T-cell (primary cell): ENCODE data around the gene FILIP1L. TPM values are rescaled to one million over a fixed set of nuclear protein-coding genes. Genes with fewer than 3 reads are reported as not detected.

Source experiments
- ATAC-seq, 4 experiments: fragments of 200-7000 bp in 3 of 4; fragments of 150-1000 bp in 1 of 4; cut with Tn5 transposase; replicated peaks in 1 of 4; 1 replicate in 3 of 4; 2 replicates in 1 of 4; pipeline ENCODE4 v1.10.0; 2021; ENCODE audit warnings: moderate library complexity in 3 of 4, mild to moderate bottlenecking in 2 of 4, moderate number of reproducible peaks in 1 of 4
- CTCF ChIA-PET, 2 donors: fragments of 300-600 bp; sonication (Branson Sonifier 250); formaldehyde crosslinking; loops; one replicate each; lab custom pipeline; 2022; ENCODE audit warnings: antibody characterized with exemption in 2 of 2; lab: Charles Lee
- POLR2A ChIA-PET, 2 donors: fragments of 300-600 bp; sonication (Branson Sonifier 250); formaldehyde crosslinking; loops; one replicate each; lab custom pipeline; 2022; ENCODE audit warnings: antibody characterized with exemption in 2 of 2; lab: Charles Lee
- DNase-seq, 35 experiments: peaks; one replicate each; pipeline versions ENCODE4 v3.0.0 to v3.0.0-alpha.2; 2013 to 2023
- H3K27ac ChIP-seq: one replicate; pipeline ENCODE4 v1.5.1; 2013; ENCODE audit warnings: low read length
- H3K27me3 ChIP-seq, 2 experiments: replicated peaks in 1 of 2; 1 replicate in 1 of 2; 2 replicates in 1 of 2; pipeline versions ENCODE4 v1.6.1 to v1.7.0; 2013; ENCODE audit warnings: low read length in 1 of 2, mixed read lengths in 1 of 2; ENCODE audit not compliant: control insufficient read depth in 2 of 2, insufficient read depth in 2 of 2; ENCODE audit errors: extremely low read depth in 1 of 2
- H3K36me3 ChIP-seq, 2 donors: 1 replicate in 1 of 2; 2 replicates in 1 of 2; pipeline versions ENCODE4 v1.6.1 to v1.7.0; 2013; ENCODE audit warnings: low read length in 1 of 2; ENCODE audit not compliant: control insufficient read depth in 2 of 2, insufficient read depth in 1 of 2; ENCODE audit errors: extremely low read depth in 1 of 2
- H3K4me1 ChIP-seq, 2 experiments: 1 replicate in 1 of 2; 2 replicates in 1 of 2; pipeline versions ENCODE4 v1.6.1 to v1.7.0; 2013; ENCODE audit warnings: low read length in 2 of 2, mixed read lengths in 1 of 2; ENCODE audit not compliant: insufficient read depth in 2 of 2, control insufficient read depth in 1 of 2; ENCODE audit errors: extremely low read depth in 1 of 2
- H3K4me3 ChIP-seq, 2 donors: 1 replicate in 1 of 2; 2 replicates in 1 of 2; pipeline versions ENCODE4 v1.5.1 to v1.7.0; 2013; ENCODE audit warnings: mild to moderate bottlenecking in 2 of 2, low read length in 1 of 2, moderate library complexity in 1 of 2; ENCODE audit not compliant: control insufficient read depth in 1 of 2; ENCODE audit errors: extremely low read depth in 1 of 2
- H3K9me3 ChIP-seq: 2 replicates; pipeline ENCODE4 v1.7.0; 2013
- H3K27ac Mint-ChIP-seq, 2 donors: one replicate each; pipeline ENCODE4 v1.8.0; 2020 to 2021; ENCODE audit warnings: mild to moderate bottlenecking in 2 of 2, mixed read lengths in 2 of 2
- H3K27me3 Mint-ChIP-seq, 2 donors: one replicate each; pipeline ENCODE4 v1.8.0; 2021 to 2022; ENCODE audit warnings: mixed read lengths in 2 of 2
- H3K36me3 Mint-ChIP-seq: one replicate; pipeline ENCODE4 v1.8.0; 2021; ENCODE audit warnings: mixed read lengths
- H3K4me1 Mint-ChIP-seq, 3 donors: one replicate each; pipeline ENCODE4 v1.8.0; 2020 to 2022; ENCODE audit warnings: mixed read lengths in 3 of 3, mild to moderate bottlenecking in 1 of 3
- H3K4me3 Mint-ChIP-seq, 3 donors: one replicate each; pipeline ENCODE4 v1.8.0; 2020 to 2022; ENCODE audit warnings: mild to moderate bottlenecking in 3 of 3, mixed read lengths in 3 of 3, moderate library complexity in 3 of 3
- H3K9me3 Mint-ChIP-seq, 3 donors: one replicate each; pipeline ENCODE4 v1.8.0; 2020 to 2022; ENCODE audit warnings: mixed read lengths in 3 of 3
- WGBS: methylation state at CpG from one replicate; pipeline ENCODE4 v1.1.5; 2013; ENCODE audit warnings: missing lambda C conversion rate; ENCODE audit not compliant: insufficient coverage; 5-methylcytosine and 5-hydroxymethylcytosine counted together
- total RNA-seq, 35 experiments: library from RNA in 6 of 35; stranded (reverse) in 6 of 35; fragments of 120-200 nt in 1 of 35; gene quantifications; one replicate each; pipeline versions ENCODE4 v1.2.1 to v1.2.4 and lab custom pipeline; 2013 to 2026

Gene FILIP1L
- total RNA-seq, 5 donors from 2014 or later (not counting 1 experiment from before 2014, with no cell fraction given), result 0.10 to 0.38 (median 0.27) TPM; not detected in 1

DNA sequence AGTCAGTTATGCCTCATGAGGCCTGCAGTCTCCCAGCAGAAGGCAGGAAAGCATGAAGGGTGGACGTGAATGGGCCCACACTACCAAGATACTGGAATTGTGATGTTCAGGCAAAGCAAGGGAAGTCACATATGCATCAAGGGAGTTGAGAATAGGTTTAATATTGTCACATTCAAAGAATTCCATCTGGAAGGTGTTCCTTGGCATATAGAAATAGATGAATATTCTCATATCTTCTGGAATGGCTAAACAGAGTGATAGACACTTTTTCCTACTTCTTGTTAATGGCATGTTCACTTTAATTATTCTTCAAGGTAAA, 193.0 kb downstream of the FILIP1L start:
- H3K4me3 ChIP-seq, result no peak overlapping the region
- no peak for ATAC-seq
- ChIA-PET POLR2A (no interaction called here), CTCF (no interaction called here)
- Mint-ChIP-seq H3K9me3 (peaks cover 0 to 5% (median 0%) of the 10 kb centered on the region in 3 donors), H3K4me1 (peaks cover 0 to 6% (median 5%) of the 10 kb centered on the region in 3 donors), H3K36me3 (peaks cover 27% of the 10 kb centered on the region), H3K27me3 (no peaks in the 10 kb centered on the region), H3K4me3 (no peak overlapping the region), H3K27ac (no peak overlapping the region)
- no peak for DNase-seq
- no peaks in the 10 kb centered on the region for H3K27me3 ChIP-seq
- H3K27ac ChIP-seq, result no peak overlapping the region
- H3K4me1 ChIP-seq, result no peaks in the 10 kb centered on the region
- no peaks in the 10 kb centered on the region for H3K36me3 ChIP-seq
- 100% methylated on average over 1 of the region's 1 CpG for WGBS
- H3K9me3 ChIP-seq, result no peaks in the 10 kb centered on the region

DNA sequence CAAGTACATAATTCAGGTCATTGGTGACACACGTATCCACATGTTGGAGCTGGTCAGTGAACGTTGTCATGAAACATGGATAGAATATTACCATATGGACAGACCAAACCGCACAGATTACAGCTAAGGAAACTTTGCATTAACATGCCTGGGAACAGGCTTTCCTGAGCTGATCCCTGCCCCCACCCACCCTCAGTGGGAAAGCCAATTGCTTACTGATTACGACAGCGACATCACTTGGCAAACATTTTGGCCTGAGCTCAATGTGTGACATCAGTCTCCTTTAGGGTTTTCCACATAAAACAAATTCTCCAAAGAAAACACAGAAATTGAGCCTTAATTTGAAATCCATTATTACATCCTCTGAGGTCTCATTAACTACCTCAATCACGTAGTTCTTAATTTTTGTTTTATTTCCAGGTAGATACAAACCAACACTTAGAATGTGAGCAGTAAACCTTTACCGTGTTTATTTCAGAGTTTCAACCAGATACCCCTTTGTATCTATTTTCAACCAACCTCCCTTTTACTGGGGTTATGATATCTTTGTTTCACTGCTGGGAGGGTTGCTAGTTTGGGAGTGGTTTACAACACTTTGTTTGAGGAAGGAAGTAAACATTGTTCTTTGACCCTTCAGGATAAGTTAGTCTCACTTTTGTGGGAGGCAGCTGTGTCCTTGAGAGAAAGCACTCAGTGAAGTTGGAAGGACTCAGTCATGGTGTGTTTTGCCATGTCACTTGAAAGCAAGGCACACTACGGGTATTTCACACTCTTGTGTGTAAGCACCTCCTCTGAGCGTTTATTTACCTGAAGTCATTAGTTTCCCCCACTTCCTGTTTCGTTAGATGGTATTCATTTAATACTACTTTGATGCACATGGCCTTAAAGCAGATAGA, 193.6 kb downstream of the FILIP1L start:
- no peak overlapping the region for H3K4me3 Mint-ChIP-seq
- no peak overlapping the region for H3K27ac ChIP-seq
- WGBS, result 98% methylated on average over 4 of the region's 10 CpGs
- DNase-seq (no peak), ATAC-seq (no peak)
- peaks cover 31% of the 10 kb centered on the region for H3K36me3 Mint-ChIP-seq
- no peak overlapping the region for H3K27ac Mint-ChIP-seq
- H3K9me3 Mint-ChIP-seq, result peaks cover 0 to 5% (median 0%) of the 10 kb centered on the region in 3 donors
- POLR2A ChIA-PET, result no interaction called here
- no peaks in the 10 kb centered on the region for H3K4me1 ChIP-seq
- H3K27me3 Mint-ChIP-seq, result no peaks in the 10 kb centered on the region
- no peaks in the 10 kb centered on the region for H3K27me3 ChIP-seq
- H3K4me1 Mint-ChIP-seq, result peaks cover 0 to 6% (median 5%) of the 10 kb centered on the region in 3 donors
- no peak overlapping the region for H3K4me3 ChIP-seq
- no peaks in the 10 kb centered on the region for H3K36me3 ChIP-seq
- CTCF ChIA-PET, result interaction anchor here in 1 of 2 donors (0.6 kb wide), 2 partner anchors 41 to 1642 kb away, joined by 3 to 11 read pairs; no protein-coding TSS in a partner anchor
- H3K9me3 ChIP-seq, result no peaks in the 10 kb centered on the region

DNA sequence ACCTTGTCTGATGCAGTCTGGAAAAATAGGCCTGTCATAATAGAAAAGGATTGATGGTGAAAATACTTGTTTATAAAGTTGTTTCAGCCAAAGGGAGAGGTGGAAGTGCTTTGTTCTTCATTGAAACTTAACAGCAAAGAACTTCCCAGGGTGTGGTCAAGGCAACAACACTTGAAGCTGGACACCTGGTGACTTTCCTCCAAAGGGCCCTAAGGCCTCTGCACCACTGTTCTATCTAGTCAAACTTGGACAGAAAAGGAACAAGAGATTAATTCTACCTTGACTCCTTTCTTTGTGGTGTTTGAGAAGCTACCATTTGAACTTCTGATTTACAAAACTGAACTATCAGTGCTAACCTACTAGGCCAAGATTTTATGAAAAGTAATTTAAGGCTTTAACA, 194.6 kb downstream of the FILIP1L start:
- Mint-ChIP-seq H3K36me3 (peaks cover 31% of the 10 kb centered on the region), H3K4me1 (peaks cover 0 to 6% (median 5%) of the 10 kb centered on the region in 3 donors), H3K9me3 (peaks cover 0 to 5% (median 0%) of the 10 kb centered on the region in 3 donors), H3K27me3 (no peaks in the 10 kb centered on the region), H3K27ac (no peak overlapping the region), H3K4me3 (no peak overlapping the region)
- H3K9me3 ChIP-seq, result no peaks in the 10 kb centered on the region
- POLR2A ChIA-PET, result no interaction called here
- CTCF ChIA-PET, result no interaction called here
- no peak overlapping the region for H3K4me3 ChIP-seq
- DNase-seq (no peak), ATAC-seq (no peak)
- H3K27me3 ChIP-seq, result no peaks in the 10 kb centered on the region
- H3K4me1 ChIP-seq, result no peaks in the 10 kb centered on the region
- H3K27ac ChIP-seq, result no peak overlapping the region
- no peaks in the 10 kb centered on the region for H3K36me3 ChIP-seq

DNA sequence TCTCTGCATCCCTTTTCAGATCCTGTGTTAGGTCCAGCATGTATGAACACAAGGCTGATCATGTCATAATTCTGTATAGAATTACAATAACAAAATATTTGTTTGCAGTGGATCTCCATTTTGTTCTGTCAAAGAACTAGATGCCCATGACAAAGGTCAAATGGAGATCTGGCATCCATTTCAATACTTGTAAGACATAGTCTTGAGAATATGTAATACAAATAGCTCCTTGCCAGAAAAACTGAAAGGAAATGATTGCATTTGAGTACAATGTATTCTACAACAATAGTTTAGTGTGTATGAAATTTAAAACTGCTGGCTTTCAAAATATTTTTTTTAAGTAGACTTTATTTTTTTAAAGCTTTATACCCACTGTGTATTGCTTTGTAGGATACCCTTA, 195.6 kb downstream of the FILIP1L start:
- Histone ChIP-seq H3K27me3 (no peaks in the 10 kb centered on the region), H3K4me1 (no peaks in the 10 kb centered on the region), H3K4me3 (no peak overlapping the region), H3K27ac (no peak overlapping the region), H3K9me3 (no peaks in the 10 kb centered on the region), H3K36me3 (no peaks in the 10 kb centered on the region)
- Mint-ChIP-seq H3K4me3 (no peak overlapping the region), H3K36me3 (peaks cover 33% of the 10 kb centered on the region), H3K27me3 (no peaks in the 10 kb centered on the region), H3K27ac (no peak overlapping the region), H3K4me1 (peaks cover 0 to 6% (median 5%) of the 10 kb centered on the region in 3 donors), H3K9me3 (peaks cover 0 to 3% (median 0%) of the 10 kb centered on the region in 3 donors)
- POLR2A ChIA-PET, result no interaction called here
- no peak for DNase-seq
- CTCF ChIA-PET, result no interaction called here
- no peak for ATAC-seq

DNA sequence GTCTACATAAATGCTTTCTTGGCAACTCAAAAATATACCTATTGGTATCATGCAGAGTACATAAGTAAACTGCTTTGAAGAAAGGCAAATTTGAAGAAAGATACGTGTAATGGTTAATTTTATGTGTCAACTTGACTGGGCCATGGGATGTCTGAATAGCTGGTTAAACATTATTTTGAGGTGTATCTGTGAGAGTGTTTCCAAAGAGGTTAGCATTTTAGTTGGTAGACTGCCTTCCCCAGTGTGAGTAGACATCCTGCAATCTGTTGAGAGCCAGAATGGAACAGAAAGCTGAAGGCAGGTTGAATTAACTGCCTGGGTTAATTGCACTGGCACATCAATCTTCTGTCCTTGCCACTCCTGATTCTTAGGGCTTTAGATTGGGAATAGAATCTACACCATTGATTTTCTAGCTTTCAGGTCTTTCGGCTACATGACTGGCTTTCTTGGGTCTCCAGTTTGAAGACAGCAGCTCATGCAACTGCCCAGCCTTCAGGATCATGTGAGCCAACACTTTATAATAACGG, 198.3 kb downstream of the FILIP1L start:
- peaks cover 0 to 4% (median 4%) of the 10 kb centered on the region in 3 donors for H3K4me1 Mint-ChIP-seq
- H3K4me3 ChIP-seq, result no peak overlapping the region
- no peaks in the 10 kb centered on the region for H3K27me3 ChIP-seq
- H3K27ac ChIP-seq, result no peak overlapping the region
- DNase-seq (no peak), ATAC-seq (no peak)
- ChIA-PET CTCF (no interaction called here), POLR2A (interaction anchor here in 1 of 2 donors (0.6 kb wide), 1 partner anchor 43 kb away, joined by 3 read pairs; no protein-coding TSS in a partner anchor)
- peaks cover 36% of the 10 kb centered on the region for H3K36me3 Mint-ChIP-seq
- H3K9me3 Mint-ChIP-seq, result no peaks in the 10 kb centered on the region
- H3K9me3 ChIP-seq, result no peaks in the 10 kb centered on the region
- no peaks in the 10 kb centered on the region for H3K36me3 ChIP-seq
- no peak overlapping the region for H3K4me3 Mint-ChIP-seq
- WGBS, result 100% methylated on average over 2 of the region's 3 CpGs
- no peaks in the 10 kb centered on the region for H3K27me3 Mint-ChIP-seq
- no peaks in the 10 kb centered on the region for H3K4me1 ChIP-seq
- no peak overlapping the region for H3K27ac Mint-ChIP-seq

DNA sequence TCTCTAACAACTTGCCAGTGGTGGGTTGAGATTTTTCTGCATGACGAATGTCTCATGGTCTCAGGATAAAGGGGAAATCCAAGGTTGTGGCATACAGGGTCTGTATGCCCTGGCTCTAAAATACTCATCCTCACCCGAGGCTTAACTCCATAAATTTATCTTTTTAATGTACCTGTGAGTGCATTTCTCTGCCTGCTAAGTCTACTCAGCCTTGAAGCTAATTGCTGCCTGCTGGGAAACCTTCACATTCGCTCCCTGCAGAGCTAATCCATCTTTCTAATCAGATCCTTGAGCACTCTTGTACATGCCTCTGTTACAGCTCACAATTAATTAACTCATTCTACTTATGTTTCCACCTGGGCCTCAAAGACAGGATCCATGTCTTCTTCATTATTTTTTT, 202.9 kb downstream of the FILIP1L start:
- Mint-ChIP-seq H3K27me3 (no peaks in the 10 kb centered on the region), H3K4me3 (no peak overlapping the region), H3K9me3 (no peaks in the 10 kb centered on the region), H3K36me3 (peaks cover 31% of the 10 kb centered on the region), H3K4me1 (peaks cover 0 to 2% (median 1%) of the 10 kb centered on the region in 3 donors), H3K27ac (no peak overlapping the region)
- no peak for DNase-seq
- no peak overlapping the region for H3K27ac ChIP-seq
- 82% methylated on average over 1 of the region's 3 CpGs for WGBS
- no peak for ATAC-seq
- H3K9me3 ChIP-seq, result no peaks in the 10 kb centered on the region
- H3K36me3 ChIP-seq, result no peaks in the 10 kb centered on the region
- CTCF ChIA-PET, result no interaction called here
- POLR2A ChIA-PET, result interaction anchor here in 1 of 2 donors (0.6 kb wide), 1 partner anchor 187 kb away, joined by 4 read pairs; no protein-coding TSS in a partner anchor
- H3K4me1 ChIP-seq, result no peaks in the 10 kb centered on the region
- no peak overlapping the region for H3K4me3 ChIP-seq
- H3K27me3 ChIP-seq, result no peaks in the 10 kb centered on the region
